WTC11 (cell line): ENCODE measurements around the gene MYH1. TPM values are rescaled to one million over a fixed set of nuclear protein-coding genes. Genes with fewer than 3 reads are reported as not detected.

Experiments used
- ATAC-seq: fragments of 200-7000 bp; cut with Tn5 transposase; 2 replicates; pipeline ENCODE4 v1.10.0; 2021; ENCODE audit warnings: mild to moderate bottlenecking, moderate library complexity
- CTCF ChIA-PET: fragments of 300-600 bp; sonication (Branson Sonifier 250); formaldehyde crosslinking; loops from one replicate; lab custom pipeline; 2021; ENCODE audit warnings: antibody characterized with exemption; lab: Charles Lee
- POLR2A ChIA-PET: fragments of 350-600 bp; sonication (Branson Sonifier 250); formaldehyde crosslinking; loops from one replicate; lab custom pipeline; 2021; ENCODE audit warnings: antibody characterized with exemption; lab: Charles Lee
- DNase-seq: peaks from one replicate; pipeline ENCODE4 v3.0.0; 2021; ENCODE audit warnings: low spot score
- H3K27ac Mint-ChIP-seq: 2 replicates; pipeline ENCODE4 v1.8.0; 2021; ENCODE audit warnings: mixed read lengths
- H3K27me3 Mint-ChIP-seq: 2 replicates; pipeline ENCODE4 v1.8.0; 2021; ENCODE audit warnings: low read depth, mild to moderate bottlenecking, moderate library complexity, mixed read lengths
- H3K36me3 Mint-ChIP-seq: 2 replicates; pipeline ENCODE4 v1.8.0; 2021; ENCODE audit warnings: mixed read lengths
- H3K4me1 Mint-ChIP-seq: 2 replicates; pipeline ENCODE4 v1.8.0; 2022; ENCODE audit warnings: mixed read lengths
- H3K4me3 Mint-ChIP-seq: 2 replicates; pipeline ENCODE4 v1.8.0; 2021; ENCODE audit warnings: mild to moderate bottlenecking, moderate library complexity, mixed read lengths
- H3K9me3 Mint-ChIP-seq: 2 replicates; pipeline ENCODE4 v1.8.0; 2021; ENCODE audit warnings: mixed read lengths
- ATF1 ChIP-seq: sonication (generic); formaldehyde crosslinking; IDR thresholded peaks from 2 replicates; pipeline ENCODE4 v1.8.1; 2023; ENCODE audit warnings: mild to moderate bottlenecking, moderate library complexity, missing genetic modification reagents
- CREB1 ChIP-seq: sonication (generic); formaldehyde crosslinking; IDR thresholded peaks from 2 replicates; pipeline ENCODE4 v1.8.0; 2023; ENCODE audit warnings: mild to moderate bottlenecking, missing genetic modification reagents
- CREM ChIP-seq: sonication (generic); formaldehyde crosslinking; IDR thresholded peaks from 2 replicates; pipeline ENCODE4 v1.8.1; 2022; ENCODE audit warnings: mild to moderate bottlenecking, missing genetic modification reagents, moderate library complexity
- ESRRA ChIP-seq: sonication (generic); formaldehyde crosslinking; IDR thresholded peaks from 2 replicates; pipeline ENCODE4 v1.8.1; 2022; ENCODE audit warnings: mild to moderate bottlenecking, missing genetic modification reagents, borderline replicate concordance
- ETV6 ChIP-seq: sonication (generic); formaldehyde crosslinking; IDR thresholded peaks from 2 replicates; pipeline ENCODE4 v1.8.1; 2022; ENCODE audit warnings: mild to moderate bottlenecking, missing genetic modification reagents
- FOXK1 ChIP-seq: sonication (generic); formaldehyde crosslinking; IDR thresholded peaks from 2 replicates; pipeline ENCODE4 v1.8.0; 2022; ENCODE audit warnings: mild to moderate bottlenecking, moderate library complexity, missing genetic modification reagents
- GTF2I ChIP-seq: fragments of 250-450 bp; sonication (Bioruptor Pico); conservative IDR thresholded peaks from 2 replicates; pipeline ENCODE4 v1.4.0; 2021; ENCODE audit warnings: mild to moderate bottlenecking
- IRF2 ChIP-seq: sonication (generic); formaldehyde crosslinking; IDR thresholded peaks from 2 replicates; pipeline ENCODE4 v1.8.0; 2022; ENCODE audit warnings: low read depth, missing genetic modification reagents, borderline replicate concordance
- JUN ChIP-seq: sonication (generic); formaldehyde crosslinking; IDR thresholded peaks from 2 replicates; pipeline ENCODE4 v1.8.0; 2023; ENCODE audit warnings: mild to moderate bottlenecking, missing genetic modification reagents
- KAT7 ChIP-seq: sonication (generic); formaldehyde crosslinking; IDR thresholded peaks from 2 replicates; pipeline ENCODE4 v1.8.1; 2023; ENCODE audit warnings: missing genetic modification reagents, mild to moderate bottlenecking, borderline replicate concordance
- NR1H2 ChIP-seq: sonication (generic); formaldehyde crosslinking; IDR thresholded peaks from 2 replicates; pipeline ENCODE4 v1.9.0; 2021; ENCODE audit warnings: mild to moderate bottlenecking, moderate library complexity, missing genetic modification reagents
- RORB ChIP-seq: fragments of 250-450 bp; sonication (Bioruptor Pico); IDR thresholded peaks from 2 replicates; pipeline ENCODE4 v1.9.0; 2021; ENCODE audit warnings: mild to moderate bottlenecking
- SOX15 ChIP-seq: fragments of 250-450 bp; sonication (Bioruptor Pico); IDR thresholded peaks from 2 replicates; pipeline ENCODE4 v1.9.0; 2021; ENCODE audit warnings: mild to moderate bottlenecking
- TEAD1 ChIP-seq: sonication (generic); formaldehyde crosslinking; IDR thresholded peaks from 2 replicates; pipeline ENCODE4 v1.8.0; 2022; ENCODE audit warnings: mild to moderate bottlenecking, missing genetic modification reagents
- TP53 ChIP-seq: sonication (generic); formaldehyde crosslinking; IDR thresholded peaks from 2 replicates; pipeline ENCODE4 v1.8.1; 2023; ENCODE audit warnings: mild to moderate bottlenecking, missing genetic modification reagents
- ZNF219 ChIP-seq: sonication (generic); formaldehyde crosslinking; IDR thresholded peaks from 2 replicates; pipeline ENCODE4 v1.8.0; 2023; ENCODE audit warnings: missing genetic modification reagents, mild to moderate bottlenecking, borderline replicate concordance
- ZNF232 ChIP-seq: sonication (generic); formaldehyde crosslinking; IDR thresholded peaks from 2 replicates; pipeline ENCODE4 v1.8.0; 2022; ENCODE audit warnings: mild to moderate bottlenecking, missing genetic modification reagents
- ZNF263 ChIP-seq: sonication (generic); formaldehyde crosslinking; IDR thresholded peaks from 2 replicates; pipeline ENCODE4 v1.8.1; 2022; ENCODE audit warnings: low read depth, mild to moderate bottlenecking, moderate library complexity, missing genetic modification reagents
- ZNF396 ChIP-seq: fragments of 250-450 bp; sonication (Bioruptor Pico); IDR thresholded peaks from 2 replicates; pipeline ENCODE4 v1.8.0; 2021; ENCODE audit warnings: mild to moderate bottlenecking, moderate library complexity, borderline replicate concordance
- total RNA-seq: library from RNA; stranded (reverse); gene quantifications from 3 replicates; pipeline ENCODE4 v1.2.3, GENCODE V29; 2021
- TF ChIP-seq, protein P1 (sequence below): sonication (generic); formaldehyde crosslinking; IDR thresholded peaks from 2 replicates; pipeline ENCODE4 v1.8.1; 2022; ENCODE audit warnings: low read depth, missing genetic modification reagents, borderline replicate concordance
- TF ChIP-seq, protein P2 (sequence below): sonication (generic); formaldehyde crosslinking; IDR thresholded peaks from 2 replicates; pipeline ENCODE4 v1.8.1; 2023; ENCODE audit warnings: mild to moderate bottlenecking, missing genetic modification reagents, borderline replicate concordance
- TF ChIP-seq, protein P3 (sequence below): fragments of 250-450 bp; sonication (Bioruptor Pico); IDR thresholded peaks from 2 replicates; pipeline ENCODE4 v2.1.2; 2022; ENCODE audit warnings: mild to moderate bottlenecking, moderate library complexity
- TF ChIP-seq, protein P4 (sequence below): sonication (generic); formaldehyde crosslinking; IDR thresholded peaks from 2 replicates; pipeline ENCODE4 v1.8.0; 2023; ENCODE audit warnings: missing genetic modification reagents
- TF ChIP-seq, protein P5 (sequence below): fragments of 200-600 bp; IDR thresholded peaks from 2 replicates; pipeline ENCODE4 v1.8.0; 2022; ENCODE audit warnings: antibody characterized with exemption

MYH1 gene
- total RNA-seq, 1 experiment from 2014 or later = not detected

DNA sequence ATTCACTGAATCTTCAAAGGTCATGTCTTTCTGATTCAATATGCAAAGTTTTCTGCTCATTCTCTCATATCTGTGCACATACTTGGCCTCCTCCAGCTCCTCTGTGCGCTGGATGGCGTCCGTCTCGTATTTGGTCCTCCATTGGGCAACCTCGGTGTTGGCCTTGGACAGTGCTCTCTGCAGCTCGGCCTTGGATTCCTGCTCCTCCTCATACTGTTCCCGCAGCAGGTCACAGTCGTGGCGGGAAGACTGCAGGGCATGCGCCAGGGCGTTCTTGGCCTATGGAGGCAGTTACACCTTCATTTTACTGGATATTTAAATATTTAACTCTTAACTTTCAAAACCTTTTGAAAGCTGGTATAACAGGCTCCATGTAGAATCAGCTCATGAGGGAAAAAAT lies 8.2 kb upstream of the MYH1 start:
- Mint-ChIP-seq H3K36me3 (no peaks in the 10 kb centered on the region; the same call in 1 of the 2 replicates), H3K4me1 (no peaks in the 10 kb centered on the region), H3K27ac (no peak overlapping the region), H3K4me3 (no peak overlapping the region), H3K9me3 (peaks cover 17% of the 10 kb centered on the region), H3K27me3 (no peaks in the 10 kb centered on the region)
- no peak for TF ChIP-seq ATF1 (CRISPR knock-in tag)
- no peak for TF ChIP-seq ZNF219 (CRISPR knock-in tag)
- no peak for TF ChIP-seq ZNF232 (CRISPR knock-in tag)
- TF ChIP-seq IRF2 (CRISPR knock-in tag) = no peak
- TF ChIP-seq, protein P1, sequence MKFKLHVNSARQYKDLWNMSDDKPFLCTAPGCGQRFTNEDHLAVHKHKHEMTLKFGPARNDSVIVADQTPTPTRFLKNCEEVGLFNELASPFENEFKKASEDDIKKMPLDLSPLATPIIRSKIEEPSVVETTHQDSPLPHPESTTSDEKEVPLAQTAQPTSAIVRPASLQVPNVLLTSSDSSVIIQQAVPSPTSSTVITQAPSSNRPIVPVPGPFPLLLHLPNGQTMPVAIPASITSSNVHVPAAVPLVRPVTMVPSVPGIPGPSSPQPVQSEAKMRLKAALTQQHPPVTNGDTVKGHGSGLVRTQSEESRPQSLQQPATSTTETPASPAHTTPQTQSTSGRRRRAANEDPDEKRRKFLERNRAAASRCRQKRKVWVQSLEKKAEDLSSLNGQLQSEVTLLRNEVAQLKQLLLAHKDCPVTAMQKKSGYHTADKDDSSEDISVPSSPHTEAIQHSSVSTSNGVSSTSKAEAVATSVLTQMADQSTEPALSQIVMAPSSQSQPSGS (CRISPR knock-in tag) = no peak
- no peak for TF ChIP-seq TEAD1 (CRISPR knock-in tag)
- no peak for TF ChIP-seq GTF2I (CRISPR knock-in tag)
- no peak for TF ChIP-seq CREM
- no peak for TF ChIP-seq NR1H2 (CRISPR knock-in tag)
- no peak for TF ChIP-seq ETV6 (CRISPR knock-in tag)
- TF ChIP-seq JUN (CRISPR knock-in tag) = no peak
- TF ChIP-seq ZNF396 (CRISPR knock-in tag) = no peak
- DNase-seq (no peak), ATAC-seq (no peak)
- POLR2A ChIA-PET = no interaction called here
- CTCF ChIA-PET = interaction anchor here (1.5 kb wide), 1 partner anchor 92 kb away, joined by 4 read pairs; no protein-coding TSS in a partner anchor

DNA sequence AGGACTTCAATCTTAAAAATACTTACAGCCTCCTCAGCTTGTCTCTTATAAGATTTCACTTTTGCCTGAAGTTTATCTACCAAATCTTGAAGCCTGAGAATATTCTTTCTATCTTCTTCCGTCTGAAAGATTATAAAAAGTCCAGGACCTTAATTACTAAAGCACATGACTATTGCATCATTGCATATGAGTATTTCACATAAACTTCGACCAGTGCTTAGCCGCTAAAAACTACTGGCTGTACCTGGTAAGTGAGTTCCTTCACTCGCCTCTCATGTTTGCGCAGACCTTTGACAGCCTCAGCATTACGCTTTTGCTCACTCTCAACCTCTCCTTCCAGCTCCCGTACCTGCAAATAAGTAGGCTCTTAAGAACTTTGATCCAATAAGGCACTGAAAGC lies 4.7 kb upstream of the MYH1 start:
- Mint-ChIP-seq H3K4me3 (no peak overlapping the region), H3K27me3 (no peaks in the 10 kb centered on the region), H3K27ac (no peak overlapping the region), H3K36me3 (no peaks in the 10 kb centered on the region), H3K4me1 (no peaks in the 10 kb centered on the region), H3K9me3 (peaks cover 10% of the 10 kb centered on the region)
- ChIA-PET POLR2A (no interaction called here), CTCF (interaction anchor here (1.1 to 1.6 kb wide), 3 partner anchors 26 to 95 kb away, joined by 3 to 6 read pairs (median 4); no protein-coding TSS in a partner anchor)
- TF ChIP-seq, protein P2, sequence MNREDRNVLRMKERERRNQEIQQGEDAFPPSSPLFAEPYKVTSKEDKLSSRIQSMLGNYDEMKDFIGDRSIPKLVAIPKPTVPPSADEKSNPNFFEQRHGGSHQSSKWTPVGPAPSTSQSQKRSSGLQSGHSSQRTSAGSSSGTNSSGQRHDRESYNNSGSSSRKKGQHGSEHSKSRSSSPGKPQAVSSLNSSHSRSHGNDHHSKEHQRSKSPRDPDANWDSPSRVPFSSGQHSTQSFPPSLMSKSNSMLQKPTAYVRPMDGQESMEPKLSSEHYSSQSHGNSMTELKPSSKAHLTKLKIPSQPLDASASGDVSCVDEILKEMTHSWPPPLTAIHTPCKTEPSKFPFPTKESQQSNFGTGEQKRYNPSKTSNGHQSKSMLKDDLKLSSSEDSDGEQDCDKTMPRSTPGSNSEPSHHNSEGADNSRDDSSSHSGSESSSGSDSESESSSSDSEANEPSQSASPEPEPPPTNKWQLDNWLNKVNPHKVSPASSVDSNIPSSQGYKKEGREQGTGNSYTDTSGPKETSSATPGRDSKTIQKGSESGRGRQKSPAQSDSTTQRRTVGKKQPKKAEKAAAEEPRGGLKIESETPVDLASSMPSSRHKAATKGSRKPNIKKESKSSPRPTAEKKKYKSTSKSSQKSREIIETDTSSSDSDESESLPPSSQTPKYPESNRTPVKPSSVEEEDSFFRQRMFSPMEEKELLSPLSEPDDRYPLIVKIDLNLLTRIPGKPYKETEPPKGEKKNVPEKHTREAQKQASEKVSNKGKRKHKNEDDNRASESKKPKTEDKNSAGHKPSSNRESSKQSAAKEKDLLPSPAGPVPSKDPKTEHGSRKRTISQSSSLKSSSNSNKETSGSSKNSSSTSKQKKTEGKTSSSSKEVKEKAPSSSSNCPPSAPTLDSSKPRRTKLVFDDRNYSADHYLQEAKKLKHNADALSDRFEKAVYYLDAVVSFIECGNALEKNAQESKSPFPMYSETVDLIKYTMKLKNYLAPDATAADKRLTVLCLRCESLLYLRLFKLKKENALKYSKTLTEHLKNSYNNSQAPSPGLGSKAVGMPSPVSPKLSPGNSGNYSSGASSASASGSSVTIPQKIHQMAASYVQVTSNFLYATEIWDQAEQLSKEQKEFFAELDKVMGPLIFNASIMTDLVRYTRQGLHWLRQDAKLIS (CRISPR knock-in tag) = no peak
- TF ChIP-seq SOX15 (CRISPR knock-in tag) (no peak), ESRRA (CRISPR knock-in tag) (no peak), FOXK1 (no peak), CREB1 (CRISPR knock-in tag) (no peak)
- TF ChIP-seq, protein P3, sequence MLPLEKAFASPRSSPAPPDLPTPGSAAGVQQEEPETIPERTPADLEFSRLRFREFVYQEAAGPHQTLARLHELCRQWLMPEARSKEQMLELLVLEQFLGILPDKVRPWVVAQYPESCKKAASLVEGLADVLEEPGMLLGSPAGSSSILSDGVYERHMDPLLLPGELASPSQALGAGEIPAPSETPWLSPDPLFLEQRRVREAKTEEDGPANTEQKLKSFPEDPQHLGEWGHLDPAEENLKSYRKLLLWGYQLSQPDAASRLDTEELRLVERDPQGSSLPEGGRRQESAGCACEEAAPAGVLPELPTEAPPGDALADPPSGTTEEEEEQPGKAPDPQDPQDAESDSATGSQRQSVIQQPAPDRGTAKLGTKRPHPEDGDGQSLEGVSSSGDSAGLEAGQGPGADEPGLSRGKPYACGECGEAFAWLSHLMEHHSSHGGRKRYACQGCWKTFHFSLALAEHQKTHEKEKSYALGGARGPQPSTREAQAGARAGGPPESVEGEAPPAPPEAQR = no peak
- DNase-seq (no peak), ATAC-seq (no peak)

DNA sequence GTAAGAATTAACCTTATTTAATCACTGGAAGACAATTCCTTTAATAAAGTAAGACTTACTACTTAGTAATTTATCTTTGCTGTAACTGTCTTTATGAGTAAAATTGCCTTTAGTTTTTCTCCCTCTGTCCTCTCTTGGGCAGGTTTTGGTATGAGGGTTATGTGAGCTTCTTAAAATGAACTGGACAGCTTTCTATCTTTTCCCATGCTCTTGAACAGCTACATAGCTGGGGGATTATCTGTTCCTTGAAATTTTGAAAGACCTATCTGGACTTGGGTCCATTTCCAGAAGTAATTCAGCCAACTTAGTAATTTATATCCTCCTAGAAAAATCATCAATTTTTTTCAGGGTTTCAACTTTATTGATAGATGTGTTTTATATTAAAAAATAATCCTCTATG lies 3.6 kb upstream of the MYH1 start:
- Mint-ChIP-seq H3K27me3 (no peaks in the 10 kb centered on the region), H3K9me3 (peaks cover 10% of the 10 kb centered on the region), H3K4me1 (no peaks in the 10 kb centered on the region), H3K27ac (no peak overlapping the region), H3K4me3 (no peak overlapping the region), H3K36me3 (no peaks in the 10 kb centered on the region)
- DNase-seq (no peak), ATAC-seq (no peak)
- ChIA-PET POLR2A (no interaction called here), CTCF (interaction anchor here (1.1 to 1.6 kb wide), 2 partner anchors 93 to 96 kb away, joined by 4 to 6 read pairs; no protein-coding TSS in a partner anchor)
- TF ChIP-seq, protein P4, sequence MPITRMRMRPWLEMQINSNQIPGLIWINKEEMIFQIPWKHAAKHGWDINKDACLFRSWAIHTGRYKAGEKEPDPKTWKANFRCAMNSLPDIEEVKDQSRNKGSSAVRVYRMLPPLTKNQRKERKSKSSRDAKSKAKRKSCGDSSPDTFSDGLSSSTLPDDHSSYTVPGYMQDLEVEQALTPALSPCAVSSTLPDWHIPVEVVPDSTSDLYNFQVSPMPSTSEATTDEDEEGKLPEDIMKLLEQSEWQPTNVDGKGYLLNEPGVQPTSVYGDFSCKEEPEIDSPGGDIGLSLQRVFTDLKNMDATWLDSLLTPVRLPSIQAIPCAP (CRISPR knock-in tag) = no peak
- TF ChIP-seq TP53 (no peak), RORB (CRISPR knock-in tag) (no peak), KAT7 (CRISPR knock-in tag) (no peak), ZNF263 (no peak)
- TF ChIP-seq, protein P3 = no peak
- TF ChIP-seq, protein P5, sequence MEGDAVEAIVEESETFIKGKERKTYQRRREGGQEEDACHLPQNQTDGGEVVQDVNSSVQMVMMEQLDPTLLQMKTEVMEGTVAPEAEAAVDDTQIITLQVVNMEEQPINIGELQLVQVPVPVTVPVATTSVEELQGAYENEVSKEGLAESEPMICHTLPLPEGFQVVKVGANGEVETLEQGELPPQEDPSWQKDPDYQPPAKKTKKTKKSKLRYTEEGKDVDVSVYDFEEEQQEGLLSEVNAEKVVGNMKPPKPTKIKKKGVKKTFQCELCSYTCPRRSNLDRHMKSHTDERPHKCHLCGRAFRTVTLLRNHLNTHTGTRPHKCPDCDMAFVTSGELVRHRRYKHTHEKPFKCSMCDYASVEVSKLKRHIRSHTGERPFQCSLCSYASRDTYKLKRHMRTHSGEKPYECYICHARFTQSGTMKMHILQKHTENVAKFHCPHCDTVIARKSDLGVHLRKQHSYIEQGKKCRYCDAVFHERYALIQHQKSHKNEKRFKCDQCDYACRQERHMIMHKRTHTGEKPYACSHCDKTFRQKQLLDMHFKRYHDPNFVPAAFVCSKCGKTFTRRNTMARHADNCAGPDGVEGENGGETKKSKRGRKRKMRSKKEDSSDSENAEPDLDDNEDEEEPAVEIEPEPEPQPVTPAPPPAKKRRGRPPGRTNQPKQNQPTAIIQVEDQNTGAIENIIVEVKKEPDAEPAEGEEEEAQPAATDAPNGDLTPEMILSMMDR = no peak
